HEK293T (cell line): Measurements from ENCODE around the gene FAM3D.

Experiments used
- ARNT ChIP-seq: fragments of 450-650 bp; IDR thresholded peaks from 2 replicates; pipeline ENCODE4 v1.6.1; 2017; ENCODE audit warnings: mild to moderate bottlenecking
- BHLHE40 ChIP-seq: fragments of 450-650 bp; IDR thresholded peaks from 2 replicates; pipeline ENCODE4 v1.6.1; 2016; ENCODE audit warnings: mild to moderate bottlenecking, moderate library complexity, borderline replicate concordance
- CTBP1 ChIP-seq: fragments of 450-650 bp; IDR thresholded peaks from 2 replicates; pipeline ENCODE4 v1.6.1; 2016; ENCODE audit warnings: borderline replicate concordance
- FOXA1 ChIP-seq: fragments of 450-650 bp; IDR thresholded peaks from 2 replicates; pipeline ENCODE4 v1.6.1; 2016; ENCODE audit warnings: mild to moderate bottlenecking
- FOXK2 ChIP-seq: fragments of 450-650 bp; IDR thresholded peaks from 2 replicates; pipeline ENCODE4 v1.6.1; 2016; ENCODE audit warnings: mild to moderate bottlenecking
- FOXM1 ChIP-seq: fragments of 450-650 bp; IDR thresholded peaks from 2 replicates; pipeline ENCODE4 v1.6.1; 2017; ENCODE audit warnings: mild to moderate bottlenecking, borderline replicate concordance
- HDGF ChIP-seq: fragments of 450-650 bp; IDR thresholded peaks from 2 replicates; pipeline ENCODE4 v1.6.1; 2017; ENCODE audit warnings: antibody characterized with exemption, borderline replicate concordance
- LEF1 ChIP-seq: fragments of 450-650 bp; IDR thresholded peaks from 2 replicates; pipeline ENCODE4 v1.6.1; 2017; ENCODE audit warnings: mild to moderate bottlenecking, borderline replicate concordance
- NFRKB ChIP-seq: fragments of 450-650 bp; IDR thresholded peaks from 2 replicates; pipeline ENCODE4 v1.6.1; 2016; ENCODE audit warnings: mild to moderate bottlenecking, moderate library complexity
- PKNOX1 ChIP-seq: fragments of 450-650 bp; IDR thresholded peaks from 2 replicates; pipeline ENCODE4 v1.6.1; 2016
- SP1 ChIP-seq: fragments of 450-650 bp; IDR thresholded peaks from 2 replicates; pipeline ENCODE4 v1.6.1; 2017
- SUZ12 ChIP-seq: fragments of 450-650 bp; IDR thresholded peaks from 2 replicates; pipeline ENCODE4 v1.6.1; 2016; ENCODE audit warnings: mild to moderate bottlenecking
- TARDBP ChIP-seq: fragments of 450-650 bp; IDR thresholded peaks from 2 replicates; pipeline ENCODE4 v1.6.1; 2016
- ZNF384 ChIP-seq: fragments of 450-650 bp; IDR thresholded peaks from 2 replicates; pipeline ENCODE4 v1.6.1; 2016

GRCh38 chr3:58667229-58667628 is 655 bp upstream of the FAM3D start:
- TF ChIP-seq FOXK2 (no peak), HDGF (no peak), NFRKB (no peak), SUZ12 (no peak), CTBP1 (no peak), BHLHE40 (no peak), FOXM1 (no peak), TARDBP (no peak), ZNF384 (no peak), ARNT (no peak), LEF1 (no peak), FOXA1 (no peak), SP1 (no peak), PKNOX1 (no peak)
